Activated naive CD8-positive, alpha-beta T cell (primary cell): ENCODE data around the gene FLNA.

Experiments used
- H3K27ac Mint-ChIP-seq: one replicate; pipeline ENCODE4 v1.8.0; 2021; ENCODE audit warnings: mixed read lengths
- H3K27me3 Mint-ChIP-seq: one replicate; pipeline ENCODE4 v1.8.0; 2021; ENCODE audit warnings: mixed read lengths
- H3K36me3 Mint-ChIP-seq: one replicate; pipeline ENCODE4 v1.8.0; 2021; ENCODE audit warnings: mixed read lengths
- H3K4me1 Mint-ChIP-seq: one replicate; pipeline ENCODE4 v1.8.0; 2021; ENCODE audit warnings: low read depth, mixed read lengths
- H3K4me3 Mint-ChIP-seq: one replicate; pipeline ENCODE4 v1.8.0; 2021; ENCODE audit warnings: mild to moderate bottlenecking, mixed read lengths
- H3K9me3 Mint-ChIP-seq: one replicate; pipeline ENCODE4 v1.8.0; 2021; ENCODE audit warnings: low read depth, mixed read lengths

FLNA gene

GRCh38 chrX:154323537-154323936, 50.9 kb downstream of the FLNA start:
- Mint-ChIP-seq H3K27me3 (no peaks in the 10 kb centered on the region), H3K4me1 (peaks cover 51% of the 10 kb centered on the region), H3K27ac (no peak overlapping the region), H3K36me3 (no peaks in the 10 kb centered on the region), H3K4me3 (no peak overlapping the region), H3K9me3 (no peaks in the 10 kb centered on the region)

GRCh38 chrX:154322890-154323289, 51.5 kb downstream of the FLNA start:
- peaks cover 47% of the 10 kb centered on the region for H3K4me1 Mint-ChIP-seq
- no peak overlapping the region for H3K27ac Mint-ChIP-seq

GRCh38 chrX:154321594-154321993, 52.8 kb downstream of the FLNA start:
- Mint-ChIP-seq H3K4me3 (peak overlapping the region; percentile 46), H3K27ac (no peak overlapping the region), H3K27me3 (no peaks in the 10 kb centered on the region)

More at GRCh38 chrX:154322890-154323289, 51.5 kb downstream of the FLNA start:
- Mint-ChIP-seq H3K4me3 (no peak overlapping the region), H3K27me3 (no peaks in the 10 kb centered on the region), H3K36me3 (no peaks in the 10 kb centered on the region), H3K9me3 (no peaks in the 10 kb centered on the region)

GRCh38 chrX:154321152-154321551, 53.3 kb downstream of the FLNA start:
- Mint-ChIP-seq H3K4me3 (peak overlapping the region; percentile 46), H3K27me3 (no peaks in the 10 kb centered on the region), H3K9me3 (no peaks in the 10 kb centered on the region), H3K4me1 (peaks cover 37% of the 10 kb centered on the region), H3K27ac (no peak overlapping the region), H3K36me3 (no peaks in the 10 kb centered on the region)

More at GRCh38 chrX:154321594-154321993, 52.8 kb downstream of the FLNA start:
- no peaks in the 10 kb centered on the region for H3K9me3 Mint-ChIP-seq
- H3K36me3 Mint-ChIP-seq, result no peaks in the 10 kb centered on the region
- H3K4me1 Mint-ChIP-seq, result peaks cover 41% of the 10 kb centered on the region

- H3K4me3 Mint-ChIP-seq, result no peak overlapping the region
- no peaks in the 10 kb centered on the region for H3K36me3 Mint-ChIP-seq
- no peak overlapping the region for H3K27ac Mint-ChIP-seq
- no peaks in the 10 kb centered on the region for H3K27me3 Mint-ChIP-seq
- H3K4me1 Mint-ChIP-seq, result peaks cover 31% of the 10 kb centered on the region
- H3K9me3 Mint-ChIP-seq, result no peaks in the 10 kb centered on the region
Measured at GRCh38 chrX:154320406-154320805, 54.0 kb downstream of the FLNA start.

GRCh38 chrX:154317391-154317995, 56.9 kb downstream of the FLNA start:
- H3K27ac Mint-ChIP-seq, result no peak overlapping the region
- H3K27me3 Mint-ChIP-seq, result no peaks in the 10 kb centered on the region
- H3K4me1 Mint-ChIP-seq, result peaks cover 46% of the 10 kb centered on the region
- H3K36me3 Mint-ChIP-seq, result no peaks in the 10 kb centered on the region
- H3K4me3 Mint-ChIP-seq, result no peak overlapping the region
- H3K9me3 Mint-ChIP-seq, result no peaks in the 10 kb centered on the region

- Mint-ChIP-seq H3K4me1 (peaks cover 38% of the 10 kb centered on the region), H3K27ac (no peak overlapping the region), H3K4me3 (no peak overlapping the region), H3K9me3 (no peaks in the 10 kb centered on the region), H3K36me3 (no peaks in the 10 kb centered on the region), H3K27me3 (no peaks in the 10 kb centered on the region)
Measured at GRCh38 chrX:154315416-154315815, 59.0 kb downstream of the FLNA start.

- H3K4me3 Mint-ChIP-seq, result peak overlapping the region; percentile 67
- peak overlapping the region; percentile 89 for H3K27ac Mint-ChIP-seq
- no peaks in the 10 kb centered on the region for H3K36me3 Mint-ChIP-seq
- no peaks in the 10 kb centered on the region for H3K27me3 Mint-ChIP-seq
- H3K4me1 Mint-ChIP-seq, result peaks cover 42% of the 10 kb centered on the region
- no peaks in the 10 kb centered on the region for H3K9me3 Mint-ChIP-seq
Measured at GRCh38 chrX:154313147-154313546, 61.3 kb downstream of the FLNA start.

- no peaks in the 10 kb centered on the region for H3K27me3 Mint-ChIP-seq
- peaks cover 43% of the 10 kb centered on the region for H3K4me1 Mint-ChIP-seq
- no peak overlapping the region for H3K4me3 Mint-ChIP-seq
- no peak overlapping the region for H3K27ac Mint-ChIP-seq
- no peaks in the 10 kb centered on the region for H3K9me3 Mint-ChIP-seq
- H3K36me3 Mint-ChIP-seq, result no peaks in the 10 kb centered on the region
Measured at GRCh38 chrX:154312116-154312515, 62.3 kb downstream of the FLNA start.

- H3K27me3 Mint-ChIP-seq, result no peaks in the 10 kb centered on the region
- peaks cover 42% of the 10 kb centered on the region for H3K4me1 Mint-ChIP-seq
- H3K4me3 Mint-ChIP-seq, result no peak overlapping the region
- H3K36me3 Mint-ChIP-seq, result no peaks in the 10 kb centered on the region
- no peaks in the 10 kb centered on the region for H3K9me3 Mint-ChIP-seq
- H3K27ac Mint-ChIP-seq, result no peak overlapping the region
Measured at GRCh38 chrX:154310616-154311536, 63.6 kb downstream of the FLNA start.

- Mint-ChIP-seq H3K4me1 (peaks cover 34% of the 10 kb centered on the region), H3K27me3 (no peaks in the 10 kb centered on the region), H3K9me3 (no peaks in the 10 kb centered on the region), H3K27ac (no peak overlapping the region), H3K4me3 (no peak overlapping the region), H3K36me3 (no peaks in the 10 kb centered on the region)
Measured at GRCh38 chrX:154309041-154309775, 65.2 kb downstream of the FLNA start.

- H3K36me3 Mint-ChIP-seq, result no peaks in the 10 kb centered on the region
- H3K9me3 Mint-ChIP-seq, result no peaks in the 10 kb centered on the region
- H3K27me3 Mint-ChIP-seq, result no peaks in the 10 kb centered on the region
- H3K4me1 Mint-ChIP-seq, result peaks cover 29% of the 10 kb centered on the region
- peak overlapping the region; percentile 10 for H3K4me3 Mint-ChIP-seq
- H3K27ac Mint-ChIP-seq, result peak overlapping the region; percentile 16
Measured at GRCh38 chrX:154308108-154308946, 66.1 kb downstream of the FLNA start.

- Mint-ChIP-seq H3K27ac (no peak overlapping the region), H3K27me3 (no peaks in the 10 kb centered on the region), H3K4me3 (no peak overlapping the region), H3K4me1 (peaks cover 23% of the 10 kb centered on the region), H3K36me3 (no peaks in the 10 kb centered on the region), H3K9me3 (no peaks in the 10 kb centered on the region)
Measured at GRCh38 chrX:154307202-154307601, 67.2 kb downstream of the FLNA start.

GRCh38 chrX:154305541-154306205, 68.8 kb downstream of the FLNA start:
- no peaks in the 10 kb centered on the region for H3K27me3 Mint-ChIP-seq
- H3K9me3 Mint-ChIP-seq, result no peaks in the 10 kb centered on the region
- peaks cover 16% of the 10 kb centered on the region for H3K4me1 Mint-ChIP-seq
- H3K27ac Mint-ChIP-seq, result no peak overlapping the region
- no peak overlapping the region for H3K4me3 Mint-ChIP-seq
- H3K36me3 Mint-ChIP-seq, result no peaks in the 10 kb centered on the region
